Measurements from ENCODE around the gene KMT2C.
"Not testable (repeated sequence)": the region's sequence is repeated elsewhere in the genome, so short reads cannot be mapped to it uniquely, and the experiment has no call there.

- TF ChIP-seq CTCF (IDR thresholded peaks at IDR 0.05; ENCODE audit: borderline replicate concordance, extremely low read depth, low read length, poor library complexity, severe bottlenecking); EZH2 (IDR thresholded peaks at IDR 0.05; ENCODE audit: borderline replicate concordance, low read depth, low read length, severe bottlenecking): not testable (repeated sequence)
Observed at GRCh38 chr7:152380931-152381578, 54.7 kb downstream of the KMT2C start.

Data from DND-41 (cell line).